Keratinocyte (primary cell): ENCODE measurements around the gene ARHGAP28. TPM values are rescaled to one million over a fixed set of nuclear protein-coding genes. Genes with fewer than 3 reads are reported as not detected.
A peak's percentile ranks its signal among the peaks of the same experiment; 100 is the strongest.

ENCODE experiments used
- DNase-seq: peaks from one replicate; pipeline ENCODE4 v3.0.0-alpha.2; 2011; ENCODE audit warnings: low read depth, missing footprints, low spot score
- FAIRE-seq: peaks from 2 replicates; lab custom pipeline; 2011; peaks lifted over from hg19 to GRCh38; lab: Jason Lieb, UNC
- H2AFZ ChIP-seq: 2 replicates; pipeline ENCODE4 v1.6.0; 2012; ENCODE audit warnings: low read length, control low read depth, inconsistent platforms; ENCODE audit not compliant: control insufficient read depth
- H3K27ac ChIP-seq: 2 replicates; pipeline ENCODE4 v1.5.1; 2011; ENCODE audit warnings: low read length; ENCODE audit not compliant: control insufficient read depth, insufficient read depth
- H3K27me3 ChIP-seq: 3 replicates; pipeline ENCODE4 v1.6.0; 2011; ENCODE audit warnings: low read length; ENCODE audit not compliant: control insufficient read depth, insufficient read depth; ENCODE audit errors: extremely low read depth
- H3K36me3 ChIP-seq, 2 experiments: 2 replicates in 1 of 2; 3 replicates in 1 of 2; pipeline ENCODE4 v1.5.1; 2011; ENCODE audit warnings: low read length in 2 of 2, mild to moderate bottlenecking in 1 of 2; ENCODE audit not compliant: control insufficient read depth in 2 of 2, insufficient read depth in 2 of 2; ENCODE audit errors: extremely low read depth in 1 of 2
- H3K4me1 ChIP-seq: 3 replicates; pipeline ENCODE4 v1.5.1; 2011; ENCODE audit warnings: low read length; ENCODE audit not compliant: control insufficient read depth, insufficient read depth; ENCODE audit errors: extremely low read depth
- H3K4me2 ChIP-seq: 3 replicates; pipeline ENCODE4 v1.6.0; 2011; ENCODE audit warnings: low read depth, low read length; ENCODE audit not compliant: control insufficient read depth, insufficient read depth; ENCODE audit errors: extremely low read depth
- H3K4me3 ChIP-seq, 3 experiments: fragments of 200-600 bp in 1 of 3; sonication (generic) in 1 of 3; 2 replicates in 2 of 3; 3 replicates in 1 of 3; pipeline ENCODE4 v1.5.1; 2011 to 2016; ENCODE audit warnings: low read length in 3 of 3, mild to moderate bottlenecking in 3 of 3, control low read depth in 2 of 3, inconsistent platforms in 1 of 3, low read depth in 1 of 3, mixed read lengths in 1 of 3, mixed run types in 1 of 3, moderate library complexity in 1 of 3; ENCODE audit not compliant: control insufficient read depth in 2 of 3, insufficient read depth in 2 of 3; ENCODE audit errors: extremely low read depth in 1 of 3
- H3K79me2 ChIP-seq: 2 replicates; pipeline ENCODE4 v1.6.0; 2012; ENCODE audit warnings: low read length; ENCODE audit not compliant: control insufficient read depth, insufficient read depth
- H3K9ac ChIP-seq: 3 replicates; pipeline ENCODE4 v1.6.0; 2011; ENCODE audit warnings: low read length; ENCODE audit not compliant: control insufficient read depth, insufficient read depth; ENCODE audit errors: extremely low read depth
- H3K9me1 ChIP-seq: 3 replicates; pipeline ENCODE4 v1.6.0; 2011; ENCODE audit warnings: low read length; ENCODE audit not compliant: control insufficient read depth, insufficient read depth; ENCODE audit errors: extremely low read depth
- H3K9me3 ChIP-seq: 2 replicates; pipeline ENCODE4 v1.5.1; 2012; ENCODE audit warnings: low read depth, low read length; ENCODE audit not compliant: control insufficient read depth
- H4K20me1 ChIP-seq: 3 replicates; pipeline ENCODE4 v1.6.0; 2011; ENCODE audit warnings: low read length; ENCODE audit not compliant: control insufficient read depth, insufficient read depth; ENCODE audit errors: extremely low read depth
- CTCF ChIP-seq, 3 experiments: IDR thresholded peaks in 1 of 3; conservative IDR thresholded peaks in 1 of 3; optimal IDR thresholded peaks in 1 of 3; 2 replicates in 2 of 3; 3 replicates in 1 of 3; pipeline versions ENCODE3 to v1.5.1; 2011; ENCODE audit warnings: low read length in 3 of 3, mild to moderate bottlenecking in 3 of 3, moderate library complexity in 2 of 3, control low read depth in 1 of 3, inconsistent platforms in 1 of 3; ENCODE audit not compliant: insufficient read depth in 2 of 3; ENCODE audit errors: extremely low read depth in 1 of 3
- EZH2 ChIP-seq: IDR thresholded peaks from one replicate; pipeline ENCODE4 v1.6.1; 2012; ENCODE audit warnings: inconsistent platforms, mild to moderate bottlenecking, low read length, moderate library complexity
- dilution Hi-C: fragments of 300-500 bp; cut with MboI; formaldehyde crosslinking; loops from one replicate; pipeline ENCODE4 v1.7.0; 2020; ENCODE audit warnings: low sequenced_read_pairs; ENCODE audit not compliant: extremely low pct_ligation_motif_present
- polyA plus RNA-seq, 5 experiments: library from polyadenylated mRNA; depleted of rRNA in 3 of 5; stranded (reverse) in 3 of 5; stranded (forward) in 1 of 5; unstranded in 1 of 5; fragments of >200 nt; gene quantifications; 1 replicate in 1 of 5; 2 replicates in 3 of 5; 3 replicates in 1 of 5; pipeline versions ENCODE4 v1.2.1 to v1.2.3, GENCODE V29; 2011 to 2012; ENCODE audit warnings: missing spikeins in 2 of 5, low read depth in 1 of 5, low replicate concordance in 1 of 5

The ARHGAP28 gene
- polyA plus RNA-seq, 1 donor (not counting 4 experiments of a cell fraction or from before 2014, with no cell fraction given), result 0.43 TPM

- H3K4me3 ChIP-seq, result no peak overlapping the region
- no peaks in the 10 kb centered on the region for H3K79me2 ChIP-seq
- dilution Hi-C loops, result no loop called here
- no peaks in the 10 kb centered on the region for H3K36me3 ChIP-seq
- H2AFZ ChIP-seq, result no peak overlapping the region
- H3K9ac ChIP-seq, result no peak overlapping the region
- H3K27ac ChIP-seq, result no peak overlapping the region
- no peaks in the 10 kb centered on the region for H3K9me1 ChIP-seq
- H3K4me2 ChIP-seq, result no peak overlapping the region
- DNase-seq (no peak), FAIRE-seq (no peak)
- H3K9me3 ChIP-seq, result no peaks in the 10 kb centered on the region
- TF ChIP-seq EZH2 (no peak), CTCF (optimal IDR thresholded peaks at IDR 0.05 in 1 of 3, IDR thresholded peaks at IDR 0.05 in 1 of 3, conservative IDR thresholded peaks at IDR 0.05 in 1 of 3; ENCODE audit: extremely low read depth in 1 of 3, insufficient read depth in 2 of 3, low read length in 3 of 3) (no peak)
- H3K27me3 ChIP-seq, result no peaks in the 10 kb centered on the region
- no peaks in the 10 kb centered on the region for H4K20me1 ChIP-seq
- no peaks in the 10 kb centered on the region for H3K4me1 ChIP-seq
Observed at GRCh38 chr18:6923220-6923619, 193.7 kb downstream of the ARHGAP28 start.

GRCh38 chr18:6927153-6927552 is 197.6 kb downstream of the ARHGAP28 start:
- dilution Hi-C loops, result no loop called here
- Histone ChIP-seq H3K4me1 (no peaks in the 10 kb centered on the region), H4K20me1 (no peaks in the 10 kb centered on the region), H3K79me2 (no peaks in the 10 kb centered on the region), H3K27me3 (peaks cover 4% of the 10 kb centered on the region), H3K4me2 (no peak overlapping the region), H3K4me3 (no peak overlapping the region), H3K9me1 (no peaks in the 10 kb centered on the region), H3K9me3 (no peaks in the 10 kb centered on the region), H3K27ac (no peak overlapping the region), H2AFZ (peak overlapping the region; percentile 13), H3K36me3 (no peaks in the 10 kb centered on the region), H3K9ac (no peak overlapping the region)
- DNase-seq, result no peak
- no peak for FAIRE-seq
- TF ChIP-seq EZH2 (no peak), CTCF (optimal IDR thresholded peaks at IDR 0.05 in 1 of 3, IDR thresholded peaks at IDR 0.05 in 1 of 3, conservative IDR thresholded peaks at IDR 0.05 in 1 of 3; ENCODE audit: extremely low read depth in 1 of 3, insufficient read depth in 2 of 3, low read length in 3 of 3) (no peak)
